Spleen (tissue), 11 donors: ENCODE results near the gene CFI. TPM values are rescaled to one million over a fixed set of nuclear protein-coding genes. Genes with fewer than 3 reads are reported as not detected.

ENCODE experiments used
- DNase-seq: peaks from one replicate; pipeline ENCODE4 v3.0.0-alpha.2; 2020
- H3K27ac ChIP-seq, 8 donors: fragments of 200-600 bp; sonication (generic) in 7 of 8; 1 replicate in 4 of 8; 2 replicates in 4 of 8; pipeline versions ENCODE4 v1.5.0 to v1.8.0; 2016 to 2021; ENCODE audit warnings: inconsistent platforms in 4 of 8, mild to moderate bottlenecking in 4 of 8, moderate library complexity in 1 of 8
- H3K27me3 ChIP-seq, 7 donors: fragments of 200-600 bp; sonication (generic) in 6 of 7; replicated peaks in 1 of 7; 1 replicate in 4 of 7; 2 replicates in 3 of 7; pipeline versions ENCODE4 v1.5.0 to v1.8.0; 2016 to 2021; ENCODE audit warnings: inconsistent platforms in 3 of 7, mild to moderate bottlenecking in 1 of 7
- H3K36me3 ChIP-seq, 6 donors: fragments of 200-600 bp; sonication (generic) in 5 of 6; 1 replicate in 4 of 6; 2 replicates in 2 of 6; pipeline versions ENCODE4 v1.5.0 to v1.8.0; 2016 to 2021; ENCODE audit warnings: inconsistent platforms in 2 of 6
- H3K4me1 ChIP-seq, 6 donors: fragments of 200-600 bp; sonication (generic) in 5 of 6; 1 replicate in 3 of 6; 2 replicates in 3 of 6; pipeline versions ENCODE4 v1.5.0 to v1.8.0; 2016 to 2021; ENCODE audit warnings: inconsistent platforms in 3 of 6
- H3K4me3 ChIP-seq, 8 donors: fragments of 200-600 bp; sonication (generic) in 7 of 8; 1 replicate in 4 of 8; 2 replicates in 4 of 8; pipeline versions ENCODE4 v1.5.0 to v1.8.0; 2016 to 2021; ENCODE audit warnings: inconsistent platforms in 4 of 8, mild to moderate bottlenecking in 4 of 8, moderate library complexity in 2 of 8
- H3K9me3 ChIP-seq, 8 donors: fragments of 200-600 bp; sonication (generic) in 7 of 8; 1 replicate in 4 of 8; 2 replicates in 4 of 8; pipeline versions ENCODE4 v1.5.0 to v1.8.0; 2016 to 2021; ENCODE audit warnings: inconsistent platforms in 4 of 8
- CTCF ChIP-seq, 11 experiments: fragments of 200-600 bp in 7 of 11; fragments of 450-650 bp in 4 of 11; sonication (generic) in 4 of 11; IDR thresholded peaks in 8 of 11; conservative IDR thresholded peaks in 3 of 11; 1 replicate in 7 of 11; 2 replicates in 4 of 11; pipeline versions ENCODE4 v1.4.0 to v1.8.0; 2016 to 2021; ENCODE audit warnings: antibody characterized with exemption in 11 of 11, inconsistent platforms in 4 of 11, mild to moderate bottlenecking in 1 of 11
- POLR2A ChIP-seq, 3 donors: fragments of 450-650 bp; IDR thresholded peaks; one replicate each; pipeline ENCODE4 v1.5.1; 2017; ENCODE audit warnings: antibody characterized with exemption in 3 of 3, mild to moderate bottlenecking in 1 of 3
- POLR2AphosphoS5 ChIP-seq, 3 donors: sonication (generic); formaldehyde crosslinking; IDR thresholded peaks; one replicate each; pipeline ENCODE4 v1.5.1; 2017; ENCODE audit warnings: antibody characterized with exemption in 3 of 3
- WGBS, 5 donors: extraction: QIAGEN DNeasy Blood & Tissue Kit in 3 of 5; methylation state at CpG; one replicate each; pipeline versions ENCODE4 v1.1.5 to v1.1.7; 2013 to 2018; 5-methylcytosine and 5-hydroxymethylcytosine counted together
- intact Hi-C: fragments of 100-400 bp; cut with DNase I; formaldehyde crosslinking; loops from one replicate; pipeline ENCODE4 v1.15.0; 2023; ENCODE audit warnings: low total_unique reads
- polyA plus RNA-seq, 3 donors: library from polyadenylated mRNA; stranded (reverse); fragments of 200-250 nt; gene quantifications; one replicate each; pipeline ENCODE4 v1.2.1, GENCODE V29; 2013
- total RNA-seq, 7 donors: library from RNA; depleted of rRNA in 3 of 7; stranded (reverse); fragments of >200 nt in 3 of 7; fragmentation: NEBNext Ultra II Directional in 4 of 7; extraction: Animal tissue kit (Norgen Biotek cat#: 25700) in 4 of 7; gene quantifications; one replicate each; pipeline versions ENCODE4 v1.1.0 to v1.2.1, GENCODE V29; 2016 to 2021
- donor health status: healthy with polysubstance abuse.
- donor health status: DM: no; HTN: no; CAD: no; lungs with moderate emphysema.
- donor health status: DM: no; HTN: no; CAD: no.
- donor health status: Bipolar disorder and iron deficiency.
- donor health status: healthy.
- donor health status: DM: no; HTN: no; CAD: no.
- donor health status: DM: yes; HTN: yes; CAD: no.

Gene CFI
- total and polyA plus RNA-seq, 10 donors: 9.8 to 88.2 (median 59.0) TPM

DNA sequence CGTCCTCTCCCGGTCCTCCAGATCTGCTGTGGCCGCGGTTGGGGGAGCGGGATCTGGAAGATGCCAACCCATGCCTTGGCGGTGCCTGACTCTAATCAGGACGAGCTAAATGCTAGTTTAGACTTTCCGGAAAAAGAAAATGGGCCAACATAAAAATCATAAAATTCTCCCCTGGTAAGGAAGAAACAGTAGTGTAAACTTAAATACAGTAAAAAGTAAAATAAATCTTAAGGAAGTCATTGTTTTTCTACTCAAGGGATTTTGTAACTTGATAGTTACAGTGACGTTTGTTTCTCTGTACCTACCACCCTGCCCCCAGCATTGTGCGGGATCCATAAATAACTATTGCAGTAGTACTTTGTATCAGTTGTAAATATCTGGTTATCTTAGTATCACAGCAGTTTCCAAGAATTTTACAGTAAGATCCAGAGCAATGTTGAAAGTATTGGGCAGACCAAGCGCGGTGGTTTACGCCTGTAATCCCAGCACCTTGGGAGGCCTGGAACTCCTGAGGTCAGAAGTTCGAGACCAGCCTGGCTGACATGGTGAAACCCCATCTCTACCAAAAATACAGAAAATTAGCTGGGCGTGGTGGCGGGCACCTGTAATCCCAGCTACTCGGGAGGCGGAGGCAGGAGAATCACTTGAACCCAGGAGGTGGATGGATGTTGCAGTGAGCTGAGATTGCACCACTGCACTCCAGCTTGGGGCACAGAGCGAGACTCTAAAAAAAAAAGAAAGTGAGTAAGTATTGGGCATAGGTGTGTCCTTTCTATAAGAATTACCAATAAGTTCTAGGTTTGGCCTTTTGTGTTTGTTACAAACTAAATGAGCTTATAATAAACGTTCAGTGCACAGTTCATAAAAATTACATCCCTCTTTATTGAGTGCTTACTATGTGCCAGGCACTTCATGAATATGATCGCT, 70.9 kb downstream of the CFI start:
- no peaks in the 10 kb centered on the region for H3K27me3 ChIP-seq
- H3K9me3 ChIP-seq: no peaks in the 10 kb centered on the region
- peak overlapping the region; percentile 51 to 91 (median 86) for H3K27ac ChIP-seq
- peak overlapping the region; percentile 77 to 95 (median 86) for H3K4me3 ChIP-seq
- 56 to 58% (median 56%) methylated on average over 21 of the region's 21 CpGs for WGBS, 5 donors
- intact Hi-C loops: loop anchor here (10.0 kb wide), 2 partner anchors 74 to 306 kb away; partner anchors contain the start of gene CFI
- TF ChIP-seq CTCF (IDR thresholded peaks at IDR 0.05 in 8 of 11, conservative IDR thresholded peaks at IDR 0.05 in 3 of 11) (no peak), POLR2A (IDR thresholded peaks at IDR 0.05) (no peak), POLR2AphosphoS5 (IDR thresholded peaks at IDR 0.05) (peak in 1 of 3 donors; percentile 35)
- peak; percentile 70 for DNase-seq
- H3K4me1 ChIP-seq: peaks cover 7 to 32% (median 22%) of the 10 kb centered on the region in 6 donors
- no peaks in the 10 kb centered on the region for H3K36me3 ChIP-seq

DNA sequence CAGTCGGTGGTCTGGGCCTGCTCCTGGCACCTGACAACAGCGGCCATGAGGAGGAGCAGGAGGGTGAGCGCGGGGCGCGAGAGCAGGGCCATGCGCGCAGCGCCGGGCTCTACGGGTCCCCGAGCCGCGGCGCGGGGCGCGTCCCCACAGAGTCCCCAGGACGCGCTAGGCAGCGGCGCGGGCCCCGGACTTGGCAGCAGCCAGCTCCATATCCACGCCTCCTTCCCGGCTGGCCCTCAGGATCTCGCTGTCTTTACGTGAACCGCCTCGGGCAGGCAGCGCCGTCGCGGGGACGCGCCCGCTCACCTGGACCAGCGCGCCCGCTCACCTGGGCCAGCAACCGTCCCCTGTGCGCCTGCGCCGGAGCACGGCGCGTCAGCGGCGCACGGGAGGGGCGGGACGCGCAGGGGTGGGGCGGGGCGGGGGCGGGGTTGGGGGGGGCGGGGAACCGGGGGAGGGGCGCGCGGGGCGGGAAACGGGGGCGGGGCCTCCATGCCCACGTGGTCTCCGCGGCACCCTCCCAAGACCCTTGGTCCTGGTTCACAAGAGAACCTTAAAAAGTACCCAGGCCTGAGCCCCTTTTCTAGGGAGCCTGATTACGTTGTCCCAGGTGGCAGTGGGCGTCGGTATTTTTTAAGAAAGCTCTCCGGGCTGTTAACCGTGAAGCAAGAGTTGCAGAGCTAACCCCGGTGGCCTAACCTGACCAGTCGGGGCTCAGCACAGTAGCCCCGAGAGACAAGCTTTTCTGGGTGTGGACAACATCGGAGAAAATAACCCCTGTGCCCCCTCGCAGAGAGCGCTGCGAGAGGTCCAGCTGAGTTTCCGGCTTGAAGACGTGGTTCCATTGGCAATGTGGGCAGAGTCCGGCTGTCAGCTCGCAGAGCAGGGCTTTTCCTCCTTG, 71.8 kb downstream of the CFI start, which contains the start of gene PLA2G12A:
PLA2G12A (minus strand) TSS at position 353 of the 901 bp plus-strand sequence; CDS start at position 92, 261 bp downstream.
- peaks cover 7 to 32% (median 22%) of the 10 kb centered on the region in 6 donors for H3K4me1 ChIP-seq
- peak within 1 kb of the TSS; percentile 77 to 95 (median 86) for H3K4me3 ChIP-seq
- H3K27me3 ChIP-seq: no peaks in the 10 kb centered on the region
- peak; percentile 94 for DNase-seq
- intact Hi-C loops: loop anchor here (10.0 kb wide), 2 partner anchors 75 to 305 kb away; partner anchors contain the start of gene CFI
- no peaks in the 10 kb centered on the region for H3K9me3 ChIP-seq
- no peak for TF ChIP-seq CTCF (IDR thresholded peaks at IDR 0.05 in 8 of 11, conservative IDR thresholded peaks at IDR 0.05 in 3 of 11)
- TF ChIP-seq POLR2AphosphoS5 (IDR thresholded peaks at IDR 0.05): peak; percentile 88 to 91 (median 88)
- peak in 2 of 3 donors; percentile 31 to 39 for TF ChIP-seq POLR2A (IDR thresholded peaks at IDR 0.05)
- 0 to 1% (median 1%) methylated on average over 36 to 82 of the region's 83 CpGs for WGBS, 5 donors
- peak within 1 kb of the TSS; percentile 77 to 91 (median 86) for H3K27ac ChIP-seq
- no peaks in the 10 kb centered on the region for H3K36me3 ChIP-seq

GRCh38 chr4:109729117-109729717, 72.6 kb downstream of the CFI start:
- WGBS, 5 donors: 2 to 4% (median 4%) methylated on average over 16 to 25 of the region's 25 CpGs
- Histone ChIP-seq H3K36me3 (no peaks in the 10 kb centered on the region), H3K9me3 (no peaks in the 10 kb centered on the region), H3K4me1 (peaks cover 7 to 32% (median 22%) of the 10 kb centered on the region in 6 donors), H3K4me3 (peak overlapping the region; percentile 77 to 95 (median 86)), H3K27me3 (no peaks in the 10 kb centered on the region), H3K27ac (peak overlapping the region; percentile 77 to 91 (median 86))
- no peak for DNase-seq
- TF ChIP-seq POLR2AphosphoS5 (IDR thresholded peaks at IDR 0.05): no peak
- no peak for TF ChIP-seq POLR2A (IDR thresholded peaks at IDR 0.05)
- no peak for TF ChIP-seq CTCF (IDR thresholded peaks at IDR 0.05 in 8 of 11, conservative IDR thresholded peaks at IDR 0.05 in 3 of 11)
- intact Hi-C loops: no loop called here
